Activated CD8-positive, alpha-beta memory T cell treated with anti-CD3 and anti-CD28 coated beads, Interleukin-2, amount 50 U/mL, for 48 hours (primary cell): Measurements from ENCODE around the gene RASA3.
"Not testable (repeated sequence)": the region's sequence is repeated elsewhere in the genome, so short reads cannot be mapped to it uniquely, and the experiment has no call there.

Experiments used
- DNase-seq: peaks from one replicate; pipeline ENCODE4 v3.0.0-alpha.2; 2020

The RASA3 gene

DNA sequence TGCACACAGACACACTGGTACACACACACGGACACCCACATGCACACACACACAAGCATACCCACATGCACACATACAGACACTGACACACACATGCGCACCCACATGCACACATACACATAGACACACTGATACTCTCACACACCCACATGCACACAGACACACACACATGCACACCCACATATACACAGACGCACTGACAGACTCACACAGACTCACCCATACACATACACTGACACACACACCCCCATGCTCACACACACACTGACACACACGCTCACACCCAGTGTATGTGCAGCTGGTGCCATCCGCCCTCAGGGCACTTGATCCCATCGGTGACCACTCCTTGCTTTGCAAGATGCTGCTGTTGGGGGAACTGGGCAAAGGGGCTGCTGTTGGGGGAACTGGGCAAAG lies 9.7 kb upstream of the RASA3 start:
- no peak for DNase-seq

GRCh38 chr13:114141261-114141996 lies 9.0 kb upstream of the RASA3 start:
- DNase-seq: no peak

- DNase-seq: peak; percentile 65
These were observed 8.5 kb upstream of the RASA3 start for GRCh38 chr13:114140906-114141250.

DNA sequence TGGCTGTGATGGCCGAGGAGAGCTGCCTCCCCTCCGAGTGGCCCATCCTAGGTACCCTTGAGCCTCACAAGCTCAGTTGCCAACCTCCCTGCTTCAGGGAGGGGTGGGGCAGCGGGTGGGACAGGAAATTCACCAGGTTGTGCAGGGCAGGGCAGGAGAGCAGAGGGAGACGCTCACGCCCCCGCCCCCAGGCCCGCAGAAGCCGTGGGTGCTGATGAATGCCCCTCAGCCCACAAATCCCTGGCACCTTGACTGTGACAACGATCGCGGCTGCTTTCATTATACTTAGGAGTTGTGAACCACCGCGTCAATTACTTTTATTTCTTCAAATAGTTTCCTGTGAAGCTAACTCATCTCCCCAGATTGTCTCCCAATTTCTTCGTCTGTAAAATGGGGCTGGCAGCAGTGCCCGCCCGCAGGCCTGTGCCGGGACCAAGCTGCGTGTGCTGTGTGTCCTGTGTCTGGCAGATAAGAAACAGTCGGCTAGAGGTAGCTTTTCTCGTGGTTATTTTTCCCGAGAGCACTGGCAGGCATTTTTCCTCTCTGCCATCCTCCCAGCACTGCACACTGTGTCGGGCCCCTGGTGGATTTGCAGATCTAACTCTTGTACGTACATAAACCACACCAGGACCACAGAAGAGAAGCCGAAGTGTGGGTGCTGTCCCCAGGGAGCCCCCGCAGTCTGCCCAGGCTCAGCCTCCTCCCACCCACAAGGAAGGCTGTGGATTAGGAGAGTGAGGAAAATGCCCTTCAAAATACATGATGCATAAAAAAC lies 7.9 kb upstream of the RASA3 start:
- DNase-seq: peak; percentile 57

DNA sequence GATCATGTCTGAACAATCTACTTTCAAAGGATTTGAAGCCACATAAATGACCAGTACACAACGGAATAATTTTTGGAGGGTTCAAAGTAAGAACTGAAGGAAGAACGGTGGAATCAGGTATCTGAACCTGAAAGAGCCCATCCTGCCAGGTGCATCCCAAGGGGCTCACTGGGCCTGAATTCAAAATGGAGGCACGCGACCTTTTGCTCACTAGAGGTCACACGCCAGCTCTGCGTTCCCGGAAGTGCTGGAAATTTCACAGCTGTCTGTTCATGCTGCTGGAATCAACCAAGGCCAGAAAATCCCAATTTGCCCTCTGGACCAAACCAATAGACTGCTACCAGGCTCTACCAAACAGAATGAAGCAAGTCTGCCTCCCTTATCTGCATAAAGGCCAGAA lies 4.2 kb upstream of the RASA3 start:
- no peak for DNase-seq

DNA sequence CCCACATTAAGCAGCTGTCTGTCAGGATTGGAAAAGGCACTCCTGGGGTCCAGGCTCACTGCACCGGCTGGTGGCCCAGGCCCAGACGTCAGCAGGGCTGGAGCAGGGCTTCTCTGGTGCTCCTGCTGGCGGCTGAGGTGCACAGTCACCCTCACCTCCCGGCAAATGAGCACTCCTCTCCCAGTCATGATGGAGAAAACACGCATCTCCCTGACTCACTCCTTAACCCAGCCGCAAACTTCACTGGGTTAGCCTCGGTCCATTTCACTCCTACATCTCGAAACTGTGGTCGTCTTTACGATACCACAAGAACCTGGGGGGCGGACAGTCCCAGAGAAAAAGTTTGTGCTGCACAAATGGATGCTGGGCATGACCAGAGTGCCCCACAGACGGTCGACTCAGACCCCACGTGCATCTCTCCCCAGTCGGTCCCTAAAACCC lies 3.3 kb upstream of the RASA3 start:
- DNase-seq: peak; percentile 52

GRCh38 chr13:114134944-114135610 lies 2.7 kb upstream of the RASA3 start:
- DNase-seq: peak; percentile 49

DNA sequence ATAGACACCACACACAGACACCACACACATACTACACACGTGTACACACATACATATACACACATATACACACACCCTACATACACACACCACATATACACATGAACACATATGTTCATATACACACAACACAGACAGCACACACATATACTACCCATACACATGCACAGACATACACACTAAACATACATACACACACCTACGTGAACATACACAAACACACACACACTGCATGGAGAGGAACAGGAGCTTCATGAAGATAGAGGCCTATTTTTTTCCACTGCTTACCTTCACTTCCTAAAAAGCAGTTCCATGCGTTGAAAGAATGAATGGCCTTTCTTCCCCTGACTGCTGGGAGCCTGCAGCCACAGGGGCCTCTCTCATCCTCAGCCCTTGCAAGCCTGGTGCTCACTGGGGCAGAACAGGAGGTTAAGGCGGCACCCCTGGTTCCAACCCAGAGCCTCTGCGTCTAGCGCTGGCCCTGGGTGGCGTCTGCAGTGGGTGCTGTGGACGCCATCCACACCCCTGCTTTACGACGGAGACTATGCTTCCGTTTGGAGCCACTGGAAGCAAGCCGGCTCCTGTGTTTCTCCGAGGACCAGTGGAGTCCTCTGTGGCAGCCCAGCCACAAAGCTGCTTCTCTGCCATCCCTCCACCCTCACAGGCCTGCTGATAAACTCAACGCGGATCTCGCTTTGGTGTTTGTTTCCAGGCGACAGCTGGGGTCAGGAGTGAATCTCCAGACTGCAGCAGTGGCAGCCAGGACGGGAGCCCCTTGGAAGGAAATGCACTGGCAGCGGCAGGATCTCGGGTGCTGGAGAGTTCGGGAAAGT lies 1.9 kb upstream of the RASA3 start:
- DNase-seq: peak; percentile 54

DNA sequence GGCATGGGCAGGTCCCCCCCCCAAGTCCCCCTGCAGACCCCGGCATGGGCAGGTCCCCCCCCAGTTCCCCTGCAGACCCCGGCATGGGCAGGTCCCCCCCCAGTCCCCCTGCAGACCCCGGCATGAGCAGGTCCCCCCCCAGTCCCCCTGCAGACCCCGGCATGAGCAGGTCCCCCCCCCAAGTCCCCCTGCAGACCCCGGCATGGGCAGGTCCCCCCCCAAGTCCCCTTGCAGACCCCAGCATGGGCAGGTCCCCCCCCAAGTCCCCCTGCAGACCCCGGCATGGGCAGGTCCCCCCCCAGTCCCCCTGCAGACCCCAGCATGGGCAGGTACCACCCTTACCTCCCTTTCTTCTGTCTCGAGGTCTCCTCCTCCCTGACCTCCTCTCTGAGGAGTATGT lies 1.1 kb upstream of the RASA3 start:
- not testable (repeated sequence) for DNase-seq

GRCh38 chr13:114133126-114133525 lies 703 bp upstream of the RASA3 start:
- not testable (repeated sequence) for DNase-seq

GRCh38 chr13:114131583-114132418 lies 622 bp downstream of the RASA3 start:
- DNase-seq: no peak

DNA sequence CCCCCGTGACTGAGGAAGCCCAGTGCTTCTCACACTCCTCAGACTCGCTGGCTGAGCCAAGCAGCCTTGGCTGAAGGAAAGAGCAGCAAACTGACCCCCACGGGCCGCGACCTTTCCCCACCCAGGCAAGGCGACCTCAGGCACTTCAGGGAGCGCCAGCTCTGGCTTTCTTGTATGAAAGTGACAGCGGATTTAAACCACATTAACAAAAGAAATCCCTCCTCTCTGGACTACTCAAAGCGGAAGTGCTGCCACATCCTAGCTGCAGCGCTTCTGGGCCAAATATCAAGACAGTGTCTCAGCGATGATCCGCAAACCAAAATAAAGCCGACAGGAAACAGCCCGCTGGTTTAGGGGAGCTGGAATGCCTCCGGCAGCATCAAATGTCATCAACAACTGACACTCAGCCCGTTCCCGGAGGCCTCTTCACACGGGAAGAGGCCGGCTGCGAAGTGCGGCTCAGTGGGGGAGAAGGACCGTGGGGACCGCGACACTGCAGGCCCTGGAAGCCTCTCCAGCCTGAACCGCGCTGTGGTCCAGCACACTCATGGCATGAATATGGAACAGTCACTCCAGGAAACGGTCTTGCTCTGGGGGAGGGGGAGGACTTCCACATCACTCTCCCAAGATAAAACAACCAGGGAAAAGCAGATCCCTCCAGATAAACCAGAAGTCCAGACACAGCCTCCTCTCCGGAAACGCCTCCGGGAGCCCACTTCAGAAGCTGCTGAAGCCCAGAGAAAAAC lies 1.4 kb downstream of the RASA3 start:
- peak; percentile 73 for DNase-seq

- DNase-seq: no peak
These were observed 2.1 kb downstream of the RASA3 start for GRCh38 chr13:114130131-114130836.

DNA sequence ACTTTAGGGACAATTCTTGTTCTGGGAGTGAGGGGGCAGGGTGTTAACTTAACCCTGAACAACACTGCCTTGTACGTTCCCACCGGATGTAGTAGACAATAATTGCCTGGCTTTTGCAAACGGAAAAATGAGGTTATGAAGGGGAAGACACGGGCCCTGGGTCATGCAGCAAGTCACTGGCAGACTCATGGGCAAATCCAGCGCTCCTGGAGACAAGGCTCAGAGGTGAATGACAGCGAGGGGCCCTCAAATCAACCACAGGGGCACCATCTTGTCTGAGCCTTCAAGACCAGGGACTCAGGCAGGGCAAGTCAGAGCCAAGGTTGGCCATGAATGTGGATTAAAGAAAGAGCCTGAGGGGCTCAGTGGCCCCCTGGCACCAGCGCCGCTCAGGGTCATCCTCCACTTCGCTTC lies 2.8 kb downstream of the RASA3 start:
- no peak for DNase-seq

DNA sequence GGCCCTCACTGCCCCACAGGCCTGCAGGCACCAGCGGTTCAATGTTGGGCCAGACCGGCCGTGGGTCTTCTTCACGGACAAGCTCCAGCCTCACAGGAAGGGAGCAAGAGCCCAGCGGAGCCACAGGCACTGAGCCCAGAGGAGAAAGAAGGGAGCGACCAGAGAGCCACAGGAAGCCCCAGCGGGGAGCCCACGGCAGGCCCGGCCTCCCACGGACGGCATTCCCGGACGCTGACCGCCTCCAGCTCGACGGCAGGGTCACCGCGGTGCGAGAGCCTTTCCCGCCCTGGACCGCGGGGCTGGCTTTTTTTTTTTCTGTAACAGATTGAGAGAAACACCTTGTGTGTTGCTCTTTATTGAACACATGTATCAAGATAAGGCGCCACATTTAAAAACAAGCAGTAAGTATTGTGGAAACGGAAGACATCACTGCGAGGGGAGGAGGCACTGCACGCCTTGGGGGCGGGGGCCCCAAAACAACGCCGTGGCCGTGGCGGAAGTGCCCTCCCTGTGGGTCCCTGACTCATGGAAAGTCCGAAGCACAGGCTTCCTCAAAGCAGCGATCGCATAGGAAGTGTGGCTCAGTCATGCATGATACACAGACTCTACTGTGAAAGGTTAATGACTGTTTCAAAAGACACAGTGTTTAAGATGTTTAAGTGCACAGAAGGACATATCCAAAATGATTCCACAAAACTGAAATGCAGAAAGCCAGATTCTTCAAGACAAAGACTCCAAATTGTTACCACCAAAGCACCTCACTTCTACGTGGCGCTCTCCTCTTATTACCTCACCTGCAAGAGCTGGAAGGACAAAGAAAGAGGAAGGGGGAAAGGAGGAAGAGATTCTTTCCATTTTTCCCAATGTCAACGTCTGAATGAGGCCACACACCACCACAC lies 3.5 kb downstream of the RASA3 start:
- DNase-seq: peak; percentile 90

DNA sequence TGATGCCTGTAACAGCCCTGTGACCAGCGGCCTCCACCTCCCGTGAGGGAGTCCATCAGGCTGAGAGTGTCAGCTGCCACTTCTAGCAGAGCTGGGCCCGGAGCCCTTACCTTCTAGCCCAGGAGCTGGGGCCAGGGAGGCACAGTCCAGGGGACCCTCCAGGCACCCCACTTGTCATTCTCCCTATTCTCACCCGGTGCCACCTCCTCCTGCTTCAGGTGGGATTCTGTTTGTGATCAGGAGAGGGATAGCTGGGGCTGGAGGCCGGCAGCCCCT lies 4.1 kb downstream of the RASA3 start:
- DNase-seq: no peak

- no peak for DNase-seq
These were observed 4.7 kb downstream of the RASA3 start for GRCh38 chr13:114127473-114128347.

DNA sequence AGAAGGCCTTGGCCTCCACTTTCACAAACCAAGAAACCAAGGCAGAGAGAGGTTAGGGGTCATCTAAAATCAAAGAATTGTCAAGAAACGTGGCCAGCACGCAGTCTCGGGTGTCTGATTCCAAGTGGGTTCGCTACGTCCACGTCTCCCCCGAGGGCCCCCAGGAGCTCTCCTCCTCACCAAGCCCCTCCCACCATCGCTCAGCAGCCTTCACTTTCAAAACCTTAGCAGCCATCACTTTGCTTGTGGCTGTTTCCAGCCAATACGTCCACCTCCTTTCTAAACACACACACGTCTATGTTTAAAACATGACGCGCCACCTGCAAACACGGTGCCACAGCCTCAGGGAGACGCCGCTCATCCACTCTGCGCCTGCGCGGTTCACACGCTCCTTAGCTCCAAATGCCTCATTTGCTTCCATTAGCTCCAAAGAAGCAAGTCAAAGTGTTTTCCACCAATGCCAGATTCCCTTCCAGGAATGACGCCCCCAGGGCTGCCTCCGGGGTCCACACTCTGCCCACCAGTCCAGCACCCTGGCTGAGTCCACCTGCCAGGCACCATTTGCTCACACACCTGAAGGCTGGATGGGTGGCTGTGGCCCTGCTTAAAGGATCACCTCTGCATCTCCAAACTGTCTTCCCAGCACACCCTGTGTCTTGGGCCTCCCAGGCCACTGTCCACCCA lies 5.5 kb downstream of the RASA3 start:
- DNase-seq: no peak
